Liver (tissue), 3 donors: ENCODE measurements around the gene TMEM87A.

ENCODE experiments used
- EGR1 ChIP-seq, 2 donors: IDR thresholded peaks; 2 replicates each; pipeline ENCODE4 v1.6.1; 2016 to 2018; ENCODE audit warnings: antibody characterized with exemption in 2 of 2, low read depth in 2 of 2
- FOXA1 ChIP-seq: IDR thresholded peaks from 2 replicates; pipeline ENCODE4 v1.6.1; 2016; ENCODE audit warnings: antibody characterized with exemption
- JUND ChIP-seq, 2 donors: IDR thresholded peaks; 2 replicates each; pipeline ENCODE4 v1.6.1; 2016; ENCODE audit warnings: antibody characterized with exemption in 2 of 2
- RAD21 ChIP-seq, 2 donors: IDR thresholded peaks; 2 replicates each; pipeline ENCODE4 v1.6.1; 2016; ENCODE audit warnings: antibody characterized with exemption in 2 of 2, mild to moderate bottlenecking in 2 of 2
- RXRA ChIP-seq, 2 donors: IDR thresholded peaks; 2 replicates each; pipeline ENCODE4 v1.6.1; 2017 to 2018; ENCODE audit warnings: antibody characterized with exemption in 2 of 2, mild to moderate bottlenecking in 1 of 2
- SP1 ChIP-seq: IDR thresholded peaks from 2 replicates; pipeline ENCODE4 v1.6.1; 2018; ENCODE audit warnings: antibody characterized with exemption, mild to moderate bottlenecking
- TAF1 ChIP-seq: conservative IDR thresholded peaks from 2 replicates; pipeline ENCODE4 v1.6.1; 2016; ENCODE audit warnings: antibody characterized with exemption, mild to moderate bottlenecking
- YY1 ChIP-seq: IDR thresholded peaks from 2 replicates; pipeline ENCODE4 v1.6.1; 2016; ENCODE audit warnings: antibody characterized with exemption, mild to moderate bottlenecking
- TF ChIP-seq, protein P1 (sequence below): IDR thresholded peaks from 2 replicates; pipeline ENCODE4 v1.6.1; 2016; ENCODE audit warnings: antibody characterized with exemption, mild to moderate bottlenecking
- TF ChIP-seq, protein P2 (sequence below): fragments of 150-350 bp; IDR thresholded peaks from 2 replicates; pipeline ENCODE4 v1.5.1; 2017; ENCODE audit warnings: improper control_type of control experiment, low read depth, low read length; ENCODE audit not compliant: missing input control
- TF ChIP-seq, protein P3 (sequence below): IDR thresholded peaks from 2 replicates; pipeline ENCODE4 v1.6.1; 2016; ENCODE audit warnings: antibody characterized with exemption
- TF ChIP-seq, protein P4 (sequence below): IDR thresholded peaks from 2 replicates; pipeline ENCODE4 v1.6.1; 2016; ENCODE audit warnings: antibody characterized with exemption
- donor health status: healthy.
- donor health status: healthy.

DNA sequence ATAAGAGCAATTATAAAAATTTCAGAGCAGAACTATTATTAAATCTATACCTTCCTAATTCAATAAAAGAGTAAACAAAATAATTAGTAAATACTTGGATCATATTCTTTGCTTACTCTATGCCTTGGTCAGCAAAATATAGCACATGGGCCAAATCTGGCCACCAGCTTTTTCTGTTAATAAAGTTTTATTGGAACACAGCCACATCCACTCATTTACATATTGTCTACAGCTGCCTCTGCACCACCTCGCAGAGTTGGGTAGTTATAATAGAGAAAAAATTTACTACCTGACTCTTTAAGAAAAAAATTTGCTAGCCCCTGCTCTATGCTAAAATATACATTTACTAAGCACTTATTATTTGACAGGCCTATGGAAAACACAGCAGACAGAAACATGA is 32.4 kb downstream of the TMEM87A start:
- TF ChIP-seq, protein P1, sequence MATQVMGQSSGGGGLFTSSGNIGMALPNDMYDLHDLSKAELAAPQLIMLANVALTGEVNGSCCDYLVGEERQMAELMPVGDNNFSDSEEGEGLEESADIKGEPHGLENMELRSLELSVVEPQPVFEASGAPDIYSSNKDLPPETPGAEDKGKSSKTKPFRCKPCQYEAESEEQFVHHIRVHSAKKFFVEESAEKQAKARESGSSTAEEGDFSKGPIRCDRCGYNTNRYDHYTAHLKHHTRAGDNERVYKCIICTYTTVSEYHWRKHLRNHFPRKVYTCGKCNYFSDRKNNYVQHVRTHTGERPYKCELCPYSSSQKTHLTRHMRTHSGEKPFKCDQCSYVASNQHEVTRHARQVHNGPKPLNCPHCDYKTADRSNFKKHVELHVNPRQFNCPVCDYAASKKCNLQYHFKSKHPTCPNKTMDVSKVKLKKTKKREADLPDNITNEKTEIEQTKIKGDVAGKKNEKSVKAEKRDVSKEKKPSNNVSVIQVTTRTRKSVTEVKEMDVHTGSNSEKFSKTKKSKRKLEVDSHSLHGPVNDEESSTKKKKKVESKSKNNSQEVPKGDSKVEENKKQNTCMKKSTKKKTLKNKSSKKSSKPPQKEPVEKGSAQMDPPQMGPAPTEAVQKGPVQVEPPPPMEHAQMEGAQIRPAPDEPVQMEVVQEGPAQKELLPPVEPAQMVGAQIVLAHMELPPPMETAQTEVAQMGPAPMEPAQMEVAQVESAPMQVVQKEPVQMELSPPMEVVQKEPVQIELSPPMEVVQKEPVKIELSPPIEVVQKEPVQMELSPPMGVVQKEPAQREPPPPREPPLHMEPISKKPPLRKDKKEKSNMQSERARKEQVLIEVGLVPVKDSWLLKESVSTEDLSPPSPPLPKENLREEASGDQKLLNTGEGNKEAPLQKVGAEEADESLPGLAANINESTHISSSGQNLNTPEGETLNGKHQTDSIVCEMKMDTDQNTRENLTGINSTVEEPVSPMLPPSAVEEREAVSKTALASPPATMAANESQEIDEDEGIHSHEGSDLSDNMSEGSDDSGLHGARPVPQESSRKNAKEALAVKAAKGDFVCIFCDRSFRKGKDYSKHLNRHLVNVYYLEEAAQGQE = no peak
- TF ChIP-seq, protein P2, sequence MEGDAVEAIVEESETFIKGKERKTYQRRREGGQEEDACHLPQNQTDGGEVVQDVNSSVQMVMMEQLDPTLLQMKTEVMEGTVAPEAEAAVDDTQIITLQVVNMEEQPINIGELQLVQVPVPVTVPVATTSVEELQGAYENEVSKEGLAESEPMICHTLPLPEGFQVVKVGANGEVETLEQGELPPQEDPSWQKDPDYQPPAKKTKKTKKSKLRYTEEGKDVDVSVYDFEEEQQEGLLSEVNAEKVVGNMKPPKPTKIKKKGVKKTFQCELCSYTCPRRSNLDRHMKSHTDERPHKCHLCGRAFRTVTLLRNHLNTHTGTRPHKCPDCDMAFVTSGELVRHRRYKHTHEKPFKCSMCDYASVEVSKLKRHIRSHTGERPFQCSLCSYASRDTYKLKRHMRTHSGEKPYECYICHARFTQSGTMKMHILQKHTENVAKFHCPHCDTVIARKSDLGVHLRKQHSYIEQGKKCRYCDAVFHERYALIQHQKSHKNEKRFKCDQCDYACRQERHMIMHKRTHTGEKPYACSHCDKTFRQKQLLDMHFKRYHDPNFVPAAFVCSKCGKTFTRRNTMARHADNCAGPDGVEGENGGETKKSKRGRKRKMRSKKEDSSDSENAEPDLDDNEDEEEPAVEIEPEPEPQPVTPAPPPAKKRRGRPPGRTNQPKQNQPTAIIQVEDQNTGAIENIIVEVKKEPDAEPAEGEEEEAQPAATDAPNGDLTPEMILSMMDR = no peak
- TF ChIP-seq TAF1 (no peak), JUND (IDR thresholded peaks at IDR 0.05) (no peak), RAD21 (IDR thresholded peaks at IDR 0.05) (no peak), YY1 (no peak), FOXA1 (no peak), RXRA (IDR thresholded peaks at IDR 0.05) (no peak), SP1 (no peak), EGR1 (IDR thresholded peaks at IDR 0.05; ENCODE audit: low read depth in 2 of 2) (no peak)
- TF ChIP-seq, protein P3, sequence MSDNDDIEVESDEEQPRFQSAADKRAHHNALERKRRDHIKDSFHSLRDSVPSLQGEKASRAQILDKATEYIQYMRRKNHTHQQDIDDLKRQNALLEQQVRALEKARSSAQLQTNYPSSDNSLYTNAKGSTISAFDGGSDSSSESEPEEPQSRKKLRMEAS = no peak
- TF ChIP-seq, protein P4, sequence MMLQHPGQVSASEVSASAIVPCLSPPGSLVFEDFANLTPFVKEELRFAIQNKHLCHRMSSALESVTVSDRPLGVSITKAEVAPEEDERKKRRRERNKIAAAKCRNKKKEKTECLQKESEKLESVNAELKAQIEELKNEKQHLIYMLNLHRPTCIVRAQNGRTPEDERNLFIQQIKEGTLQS = no peak
